ENCODE results near the gene PRR15L.
"Not testable (repeated sequence)": the region's sequence is repeated elsewhere in the genome, so short reads cannot be mapped to it uniquely, and the experiment has no call there.

PRR15L gene

DNA sequence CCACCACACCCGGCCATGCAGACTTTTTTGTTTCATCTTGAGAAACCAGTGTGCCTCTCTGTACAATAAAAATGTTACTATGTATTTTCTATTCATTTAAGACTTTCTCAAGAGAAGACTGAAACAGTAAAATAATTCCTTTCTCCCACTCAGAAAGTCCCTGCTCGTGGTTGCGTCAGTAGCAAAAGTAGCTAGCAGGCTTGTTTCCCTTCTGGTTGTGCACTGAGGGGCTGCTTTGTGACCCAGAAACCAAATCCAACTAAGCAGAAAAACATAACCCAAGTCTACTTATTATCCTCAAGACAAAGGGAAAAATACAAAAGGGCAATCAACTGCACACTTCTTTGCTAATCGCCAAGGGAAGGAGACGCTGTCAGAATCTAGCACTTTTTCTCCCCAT, 19.7 kb downstream of the PRR15L start:
- H3K79me2 ChIP-seq (ENCODE audit: insufficient read depth, low read length): peaks cover 8% of the 10 kb centered on the region; the same call in 1 of the 2 replicates
- no peaks in the 10 kb centered on the region for H3K9me3 ChIP-seq (ENCODE audit: insufficient read depth, low read length)
- no peak overlapping the region for H3K4me3 ChIP-seq (ENCODE audit: insufficient read depth, low read length, poor library complexity, severe bottlenecking)
- no peak overlapping the region for H3K27ac ChIP-seq (ENCODE audit: low read depth, low read length)
- no peak overlapping the region for H3K4me2 ChIP-seq (ENCODE audit: low read depth, low read length, poor library complexity, severe bottlenecking)
- H4K20me1 ChIP-seq (ENCODE audit: low read depth, low read length): no peaks in the 10 kb centered on the region
- H2AFZ ChIP-seq (ENCODE audit: low read depth, low read length, severe bottlenecking): no peak overlapping the region
- peaks cover 6% of the 10 kb centered on the region for H3F3A ChIP-seq (ENCODE audit: insufficient read depth)
- H3K9me2 ChIP-seq (replicated peaks; ENCODE audit: insufficient read depth, low read length): no peaks in the 10 kb centered on the region
- H3K27me3 ChIP-seq (ENCODE audit: low read length): no peaks in the 10 kb centered on the region
- TF ChIP-seq, protein P1, sequence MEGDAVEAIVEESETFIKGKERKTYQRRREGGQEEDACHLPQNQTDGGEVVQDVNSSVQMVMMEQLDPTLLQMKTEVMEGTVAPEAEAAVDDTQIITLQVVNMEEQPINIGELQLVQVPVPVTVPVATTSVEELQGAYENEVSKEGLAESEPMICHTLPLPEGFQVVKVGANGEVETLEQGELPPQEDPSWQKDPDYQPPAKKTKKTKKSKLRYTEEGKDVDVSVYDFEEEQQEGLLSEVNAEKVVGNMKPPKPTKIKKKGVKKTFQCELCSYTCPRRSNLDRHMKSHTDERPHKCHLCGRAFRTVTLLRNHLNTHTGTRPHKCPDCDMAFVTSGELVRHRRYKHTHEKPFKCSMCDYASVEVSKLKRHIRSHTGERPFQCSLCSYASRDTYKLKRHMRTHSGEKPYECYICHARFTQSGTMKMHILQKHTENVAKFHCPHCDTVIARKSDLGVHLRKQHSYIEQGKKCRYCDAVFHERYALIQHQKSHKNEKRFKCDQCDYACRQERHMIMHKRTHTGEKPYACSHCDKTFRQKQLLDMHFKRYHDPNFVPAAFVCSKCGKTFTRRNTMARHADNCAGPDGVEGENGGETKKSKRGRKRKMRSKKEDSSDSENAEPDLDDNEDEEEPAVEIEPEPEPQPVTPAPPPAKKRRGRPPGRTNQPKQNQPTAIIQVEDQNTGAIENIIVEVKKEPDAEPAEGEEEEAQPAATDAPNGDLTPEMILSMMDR (IDR thresholded peaks at IDR 0.05; ENCODE audit: insufficient read depth, low read length, poor library complexity, severe bottlenecking): no peak
- no peak for TF ChIP-seq EZH2phosphoT487 (conservative IDR thresholded peaks at IDR 0.05; ENCODE audit: low read length)
- no peak overlapping the region for H3K9ac ChIP-seq (ENCODE audit: low read length)
- no peaks in the 10 kb centered on the region for H3K36me3 ChIP-seq (ENCODE audit: low read length)

DNA sequence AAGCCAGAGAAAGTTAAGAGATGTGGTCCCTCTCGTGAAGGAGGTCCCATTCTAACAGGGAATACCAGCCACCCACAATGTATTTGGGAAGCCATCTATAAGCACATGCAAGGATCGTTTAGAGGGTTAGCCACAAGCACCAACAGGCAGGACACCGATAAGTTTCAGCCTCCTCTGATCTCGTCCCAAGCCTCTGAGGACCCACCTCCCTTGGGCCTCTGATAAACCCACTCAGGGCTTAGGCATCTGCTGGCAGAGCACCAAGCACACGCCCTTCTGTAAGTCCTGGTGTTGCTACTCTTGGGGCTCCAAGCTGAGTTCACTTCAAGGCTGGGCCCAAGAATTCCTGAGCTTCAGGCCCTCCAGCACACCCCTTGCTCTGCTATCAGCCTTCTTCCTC, 21.7 kb downstream of the PRR15L start:
- Histone ChIP-seq H3K4me3 (ENCODE audit: insufficient read depth, low read length, poor library complexity, severe bottlenecking) (no peak overlapping the region), H3K79me2 (ENCODE audit: insufficient read depth, low read length) (no peaks in the 10 kb centered on the region), H3K9me2 (replicated peaks; ENCODE audit: insufficient read depth, low read length) (no peaks in the 10 kb centered on the region), H3K9me3 (ENCODE audit: insufficient read depth, low read length) (no peaks in the 10 kb centered on the region), H4K20me1 (ENCODE audit: low read depth, low read length) (no peaks in the 10 kb centered on the region), H2AFZ (ENCODE audit: low read depth, low read length, severe bottlenecking) (no peak overlapping the region), H3K9ac (ENCODE audit: low read length) (no peak overlapping the region), H3K27me3 (ENCODE audit: low read length) (no peaks in the 10 kb centered on the region), H3K36me3 (ENCODE audit: low read length) (no peaks in the 10 kb centered on the region), H3K4me2 (ENCODE audit: low read depth, low read length, poor library complexity, severe bottlenecking) (no peak overlapping the region), H3K27ac (ENCODE audit: low read depth, low read length) (no peak overlapping the region), H3F3A (ENCODE audit: insufficient read depth) (peaks cover 4% of the 10 kb centered on the region)
- no peak for TF ChIP-seq EZH2phosphoT487 (conservative IDR thresholded peaks at IDR 0.05; ENCODE audit: low read length)

- H3K36me3 ChIP-seq (ENCODE audit: low read length): not testable (repeated sequence)
Observed at GRCh38 chr17:47935468-47935867, 22.2 kb downstream of the PRR15L start.

GRCh38 chr17:47934856-47935255, 22.8 kb downstream of the PRR15L start:
- H3K36me3 ChIP-seq (ENCODE audit: low read length): no peaks in the 10 kb centered on the region
- no peak for TF ChIP-seq EZH2phosphoT487 (conservative IDR thresholded peaks at IDR 0.05; ENCODE audit: low read length)
- TF ChIP-seq, protein P1 (IDR thresholded peaks at IDR 0.05; ENCODE audit: insufficient read depth, low read length, poor library complexity, severe bottlenecking): no peak
- H3K27ac ChIP-seq (ENCODE audit: low read depth, low read length): no peak overlapping the region
- H3K79me2 ChIP-seq (ENCODE audit: insufficient read depth, low read length): no peaks in the 10 kb centered on the region
- H3K9ac ChIP-seq (ENCODE audit: low read length): no peak overlapping the region
- no peak overlapping the region for H2AFZ ChIP-seq (ENCODE audit: low read depth, low read length, severe bottlenecking)
- H3K4me2 ChIP-seq (ENCODE audit: low read depth, low read length, poor library complexity, severe bottlenecking): no peak overlapping the region
- H3K27me3 ChIP-seq (ENCODE audit: low read length): no peaks in the 10 kb centered on the region
- H3K9me3 ChIP-seq (ENCODE audit: insufficient read depth, low read length): no peaks in the 10 kb centered on the region
- no peaks in the 10 kb centered on the region for H4K20me1 ChIP-seq (ENCODE audit: low read depth, low read length)
- peaks cover 2% of the 10 kb centered on the region for H3F3A ChIP-seq (ENCODE audit: insufficient read depth)
- no peaks in the 10 kb centered on the region for H3K9me2 ChIP-seq (replicated peaks; ENCODE audit: insufficient read depth, low read length)
- H3K4me3 ChIP-seq (ENCODE audit: insufficient read depth, low read length, poor library complexity, severe bottlenecking): no peak overlapping the region

More at GRCh38 chr17:47935468-47935867, 22.2 kb downstream of the PRR15L start:
- H3K4me3 ChIP-seq (ENCODE audit: insufficient read depth, low read length, poor library complexity, severe bottlenecking); H3K9me2 ChIP-seq (replicated peaks; ENCODE audit: insufficient read depth, low read length); H3K27ac ChIP-seq (ENCODE audit: low read depth, low read length); H3F3A ChIP-seq (ENCODE audit: insufficient read depth); H2AFZ ChIP-seq (ENCODE audit: low read depth, low read length, severe bottlenecking); H3K9me3 ChIP-seq (ENCODE audit: insufficient read depth, low read length); H4K20me1 ChIP-seq (ENCODE audit: low read depth, low read length); H3K79me2 ChIP-seq (ENCODE audit: insufficient read depth, low read length); H3K4me2 ChIP-seq (ENCODE audit: low read depth, low read length, poor library complexity, severe bottlenecking); H3K27me3 ChIP-seq (ENCODE audit: low read length); H3K9ac ChIP-seq (ENCODE audit: low read length): not testable (repeated sequence)

Measured in SU-DHL-6 (cell line).